B cell (primary cell): ENCODE data around the gene ARHGAP15. TPM values are rescaled to one million over a fixed set of nuclear protein-coding genes. Genes with fewer than 3 reads are reported as not detected.

Experiments used
- ATAC-seq: fragments of 200-7000 bp; cut with Tn5 transposase; one replicate; pipeline ENCODE4 v1.10.0; 2021; ENCODE audit warnings: low read depth, mild to moderate bottlenecking, moderate number of reproducible peaks, moderate library complexity
- CTCF ChIA-PET: fragments of 350-600 bp; sonication (Branson Sonifier 250); formaldehyde crosslinking; loops from one replicate; lab custom pipeline; 2021; ENCODE audit warnings: antibody characterized with exemption, inconsistent platforms; lab: Charles Lee
- POLR2A ChIA-PET: fragments of 350-600 bp; sonication (Branson Sonifier 250); formaldehyde crosslinking; loops from one replicate; lab custom pipeline; 2021; ENCODE audit warnings: antibody characterized with exemption; lab: Charles Lee
- DNase-seq: peaks from one replicate; pipeline ENCODE4 v3.0.0; 2013
- H2AFZ ChIP-seq: 2 replicates; pipeline ENCODE4 v1.6.1; 2012; ENCODE audit warnings: mild to moderate bottlenecking, low read depth, low read length; ENCODE audit not compliant: insufficient read depth, poor library complexity, severe bottlenecking
- H3K27ac ChIP-seq, 2 donors: 1 replicate in 1 of 2; 2 replicates in 1 of 2; pipeline ENCODE4 v1.5.1; 2012 to 2013; ENCODE audit warnings: low read length in 2 of 2, mild to moderate bottlenecking in 2 of 2, moderate library complexity in 1 of 2
- H3K27me3 ChIP-seq, 4 experiments: fragments of 200-600 bp in 1 of 4; sonication (generic) in 1 of 4; replicated peaks in 1 of 4; 1 replicate in 2 of 4; 2 replicates in 2 of 4; pipeline versions ENCODE4 v1.6.1 to v1.7.0; 2013 to 2016; ENCODE audit warnings: low read length in 3 of 4, mild to moderate bottlenecking in 2 of 4, mixed read lengths in 1 of 4, moderate library complexity in 1 of 4; ENCODE audit not compliant: insufficient read depth in 4 of 4, control insufficient read depth in 3 of 4; ENCODE audit errors: control extremely low read depth in 1 of 4
- H3K36me3 ChIP-seq, 2 experiments: replicated peaks in 1 of 2; 1 replicate in 1 of 2; 2 replicates in 1 of 2; pipeline versions ENCODE4 v1.6.1 to v1.7.1; 2013; ENCODE audit warnings: low read length in 1 of 2; ENCODE audit not compliant: insufficient read depth in 2 of 2, control insufficient read depth in 1 of 2; ENCODE audit errors: control extremely low read depth in 1 of 2, extremely low read depth in 1 of 2
- H3K4me1 ChIP-seq, 2 donors: fragments of 200-600 bp in 1 of 2; sonication (generic) in 1 of 2; 1 replicate in 1 of 2; 2 replicates in 1 of 2; pipeline versions ENCODE4 v1.5.1 to v1.6.1; 2013 to 2017; ENCODE audit warnings: low read length in 2 of 2; ENCODE audit not compliant: control insufficient read depth in 2 of 2, insufficient read depth in 2 of 2
- H3K4me2 ChIP-seq: replicated peaks from 2 replicates; pipeline ENCODE3; 2012; ENCODE audit warnings: mild to moderate bottlenecking, low read depth, low read length; ENCODE audit not compliant: poor library complexity, severe bottlenecking
- H3K4me3 ChIP-seq, 5 experiments: fragments of 200-600 bp in 1 of 5; sonication (generic) in 1 of 5; 1 replicate in 3 of 5; 2 replicates in 2 of 5; pipeline versions ENCODE4 v1.5.1 to v1.7.0; 2011 to 2016; ENCODE audit warnings: low read length in 4 of 5, mild to moderate bottlenecking in 4 of 5, low read depth in 2 of 5, control low read depth in 1 of 5, moderate library complexity in 1 of 5; ENCODE audit not compliant: insufficient read depth in 1 of 5; ENCODE audit errors: control extremely low read depth in 1 of 5, extremely low read depth in 1 of 5
- H3K79me2 ChIP-seq: fragments of 200-600 bp; sonication (generic); one replicate; pipeline ENCODE4 v1.6.0; 2016; ENCODE audit warnings: low read length; ENCODE audit not compliant: control insufficient read depth, insufficient read depth
- H3K9ac ChIP-seq: fragments of 200-600 bp; sonication (generic); 2 replicates; pipeline ENCODE4 v1.6.1; 2017; ENCODE audit warnings: mild to moderate bottlenecking, low read length, moderate library complexity
- H3K9me3 ChIP-seq, 3 donors: one replicate each; pipeline versions ENCODE4 v1.6.1 to v1.7.1; 2013; ENCODE audit warnings: low read length in 2 of 3; ENCODE audit not compliant: control insufficient read depth in 2 of 3, insufficient read depth in 1 of 3; ENCODE audit errors: control extremely low read depth in 1 of 3
- H4K20me1 ChIP-seq: 2 replicates; pipeline ENCODE4 v1.6.0; 2012; ENCODE audit warnings: mild to moderate bottlenecking, low read length; ENCODE audit not compliant: insufficient read depth, control insufficient read depth, poor library complexity, severe bottlenecking
- H3K27ac Mint-ChIP-seq: one replicate; pipeline ENCODE4 v1.8.0; 2021; ENCODE audit warnings: mixed read lengths
- H3K27me3 Mint-ChIP-seq: one replicate; pipeline ENCODE4 v1.8.0; 2021; ENCODE audit warnings: mixed read lengths
- H3K4me1 Mint-ChIP-seq: one replicate; pipeline ENCODE4 v1.8.0; 2021; ENCODE audit warnings: mixed read lengths
- H3K4me3 Mint-ChIP-seq: one replicate; pipeline ENCODE4 v1.8.0; 2021; ENCODE audit warnings: mixed read lengths
- H3K9me3 Mint-ChIP-seq: one replicate; pipeline ENCODE4 v1.8.0; 2022; ENCODE audit warnings: mixed read lengths; ENCODE audit not compliant: insufficient read depth
- EZH2 ChIP-seq: IDR thresholded peaks from 2 replicates; pipeline ENCODE4 v1.6.1; 2012; ENCODE audit warnings: borderline replicate concordance, low read depth, mild to moderate bottlenecking, moderate library complexity, low read length; ENCODE audit not compliant: insufficient read depth, poor library complexity, severe bottlenecking
- WGBS: methylation state at CpG from one replicate; pipeline ENCODE4 v1.1.5; 2013; ENCODE audit warnings: missing lambda C conversion rate; ENCODE audit not compliant: insufficient coverage; 5-methylcytosine and 5-hydroxymethylcytosine counted together
- intact Hi-C: fragments of 100-400 bp; cut with micrococcal nuclease; formaldehyde crosslinking; loops from one replicate; pipeline ENCODE4 v1.10.0; 2022
- polyA plus RNA-seq: library from polyadenylated mRNA; depleted of rRNA; stranded (reverse); fragments of >200 nt; gene quantifications from 2 replicates; pipeline ENCODE4 v1.2.3, GENCODE V29; 2012
- total RNA-seq, 2 donors: library from RNA; stranded (reverse); fragments of 120-200 nt in 1 of 2; gene quantifications; 1 replicate in 1 of 2; 2 replicates in 1 of 2; pipeline versions ENCODE4 v1.2.3 to v1.2.4, GENCODE V29; 2013 to 2022
- TF ChIP-seq, protein P1 (sequence below): fragments of 200-600 bp; IDR thresholded peaks from one replicate; pipeline ENCODE4 v1.8.0; 2022; ENCODE audit warnings: antibody characterized with exemption, mild to moderate bottlenecking

ARHGAP15 gene
- total and polyA plus RNA-seq, 2 donors (not counting 1 experiment from before 2014, with no cell fraction given), result 58.6 to 187 TPM

DNA sequence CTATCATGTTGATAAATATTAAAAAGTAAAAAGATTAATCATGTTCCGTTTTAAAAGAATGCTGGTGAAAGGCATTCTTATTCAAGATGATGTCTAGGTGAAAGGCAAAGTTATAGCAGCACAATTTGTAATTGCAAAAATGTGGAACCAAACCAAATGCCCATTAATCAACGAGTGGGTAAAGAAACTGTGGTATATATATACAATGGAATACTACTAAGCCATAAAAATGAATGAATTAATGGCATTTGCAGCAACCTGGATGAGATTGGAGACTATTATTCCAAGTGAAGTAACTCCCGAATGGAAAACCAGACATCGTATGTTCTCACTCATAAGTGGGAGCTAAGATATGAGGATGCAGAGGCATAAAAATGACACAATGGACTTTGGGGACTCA is 286.4 kb downstream of the ARHGAP15 start:
- ChIA-PET CTCF (no interaction called here), POLR2A (no interaction called here)
- peaks cover 26% of the 10 kb centered on the region for H4K20me1 ChIP-seq
- Mint-ChIP-seq H3K4me1 (peaks cover 27% of the 10 kb centered on the region), H3K27ac (no peak overlapping the region), H3K9me3 (no peaks in the 10 kb centered on the region), H3K4me3 (no peak overlapping the region), H3K27me3 (no peaks in the 10 kb centered on the region)
- no peaks in the 10 kb centered on the region for H3K27me3 ChIP-seq
- TF ChIP-seq, protein P1, sequence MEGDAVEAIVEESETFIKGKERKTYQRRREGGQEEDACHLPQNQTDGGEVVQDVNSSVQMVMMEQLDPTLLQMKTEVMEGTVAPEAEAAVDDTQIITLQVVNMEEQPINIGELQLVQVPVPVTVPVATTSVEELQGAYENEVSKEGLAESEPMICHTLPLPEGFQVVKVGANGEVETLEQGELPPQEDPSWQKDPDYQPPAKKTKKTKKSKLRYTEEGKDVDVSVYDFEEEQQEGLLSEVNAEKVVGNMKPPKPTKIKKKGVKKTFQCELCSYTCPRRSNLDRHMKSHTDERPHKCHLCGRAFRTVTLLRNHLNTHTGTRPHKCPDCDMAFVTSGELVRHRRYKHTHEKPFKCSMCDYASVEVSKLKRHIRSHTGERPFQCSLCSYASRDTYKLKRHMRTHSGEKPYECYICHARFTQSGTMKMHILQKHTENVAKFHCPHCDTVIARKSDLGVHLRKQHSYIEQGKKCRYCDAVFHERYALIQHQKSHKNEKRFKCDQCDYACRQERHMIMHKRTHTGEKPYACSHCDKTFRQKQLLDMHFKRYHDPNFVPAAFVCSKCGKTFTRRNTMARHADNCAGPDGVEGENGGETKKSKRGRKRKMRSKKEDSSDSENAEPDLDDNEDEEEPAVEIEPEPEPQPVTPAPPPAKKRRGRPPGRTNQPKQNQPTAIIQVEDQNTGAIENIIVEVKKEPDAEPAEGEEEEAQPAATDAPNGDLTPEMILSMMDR, result no peak
- peaks cover 4% of the 10 kb centered on the region in 2 experiments for H3K36me3 ChIP-seq
- DNase-seq (no peak), ATAC-seq (no peak)
- H3K4me1 ChIP-seq, result peaks cover 0 to 3% of the 10 kb centered on the region in 2 donors
- intact Hi-C loops, result no loop called here
- WGBS, result 100% methylated on average over 2 of the region's 4 CpGs
- no peak overlapping the region for H3K9ac ChIP-seq
- no peak overlapping the region for H2AFZ ChIP-seq
- H3K9me3 ChIP-seq, result peaks cover 0 to 3% (median 2%) of the 10 kb centered on the region in 3 donors
- no peak overlapping the region for H3K4me3 ChIP-seq
- H3K4me2 ChIP-seq, result no peak overlapping the region
- H3K27ac ChIP-seq, result no peak overlapping the region
- H3K79me2 ChIP-seq, result peaks cover 11% of the 10 kb centered on the region

- ChIA-PET POLR2A (no interaction called here), CTCF (no interaction called here)
- Histone ChIP-seq H4K20me1 (peaks cover 34% of the 10 kb centered on the region), H3K27me3 (no peaks in the 10 kb centered on the region), H3K79me2 (peaks cover 11% of the 10 kb centered on the region), H3K4me1 (peaks cover 0 to 14% of the 10 kb centered on the region in 2 donors), H3K9ac (no peak overlapping the region), H3K4me2 (no peak overlapping the region), H2AFZ (no peak overlapping the region), H3K27ac (no peak overlapping the region), H3K9me3 (peaks cover 0 to 3% (median 2%) of the 10 kb centered on the region in 3 donors), H3K4me3 (no peak overlapping the region), H3K36me3 (peaks cover 4% of the 10 kb centered on the region in 2 experiments)
- WGBS, result 100% methylated on average over 1 of the region's 2 CpGs
- Mint-ChIP-seq H3K4me1 (peaks cover 44% of the 10 kb centered on the region), H3K27ac (no peak overlapping the region), H3K27me3 (no peaks in the 10 kb centered on the region), H3K9me3 (no peaks in the 10 kb centered on the region), H3K4me3 (no peak overlapping the region)
- no peak for TF ChIP-seq EZH2
- intact Hi-C loops, result no loop called here
- no peak for DNase-seq
- no peak for ATAC-seq
Measured at GRCh38 chr2:143417428-143417827, 288.2 kb downstream of the ARHGAP15 start.
